Activated naive CD8-positive, alpha-beta T cell treated with anti-CD3 and anti-CD28 coated beads for 36 hours (primary cell): ENCODE measurements around the gene KIF22. TPM values are rescaled to one million over a fixed set of nuclear protein-coding genes. Genes with fewer than 3 reads are reported as not detected.
"Not testable (repeated sequence)": the region's sequence is repeated elsewhere in the genome, so short reads cannot be mapped to it uniquely, and the experiment has no call there.

Experiments
- DNase-seq: peaks from one replicate; pipeline ENCODE4 v3.0.0; 2021
- H3K27ac Mint-ChIP-seq: one replicate; pipeline ENCODE4 v1.8.0; 2022; ENCODE audit warnings: mild to moderate bottlenecking, moderate library complexity, mixed read lengths
- H3K27me3 Mint-ChIP-seq: one replicate; pipeline ENCODE4 v1.8.0; 2022; ENCODE audit warnings: mild to moderate bottlenecking, mixed read lengths
- H3K36me3 Mint-ChIP-seq: one replicate; pipeline ENCODE4 v1.8.0; 2021; ENCODE audit warnings: mild to moderate bottlenecking, mixed read lengths
- H3K4me1 Mint-ChIP-seq: one replicate; pipeline ENCODE4 v1.8.0; 2021; ENCODE audit warnings: mixed read lengths
- H3K4me3 Mint-ChIP-seq: one replicate; pipeline ENCODE4 v1.8.0; 2022; ENCODE audit warnings: mild to moderate bottlenecking, moderate library complexity, mixed read lengths
- H3K9me3 Mint-ChIP-seq: one replicate; pipeline ENCODE4 v1.8.0; 2022; ENCODE audit warnings: mixed read lengths
- total RNA-seq, 2 experiments: library from RNA; stranded (reverse); gene quantifications; one replicate each; pipeline ENCODE4 v1.2.3, GENCODE V29; 2021

The KIF22 gene
- total RNA-seq, 2 experiments from 2014 or later, result 145 to 150 TPM

DNA sequence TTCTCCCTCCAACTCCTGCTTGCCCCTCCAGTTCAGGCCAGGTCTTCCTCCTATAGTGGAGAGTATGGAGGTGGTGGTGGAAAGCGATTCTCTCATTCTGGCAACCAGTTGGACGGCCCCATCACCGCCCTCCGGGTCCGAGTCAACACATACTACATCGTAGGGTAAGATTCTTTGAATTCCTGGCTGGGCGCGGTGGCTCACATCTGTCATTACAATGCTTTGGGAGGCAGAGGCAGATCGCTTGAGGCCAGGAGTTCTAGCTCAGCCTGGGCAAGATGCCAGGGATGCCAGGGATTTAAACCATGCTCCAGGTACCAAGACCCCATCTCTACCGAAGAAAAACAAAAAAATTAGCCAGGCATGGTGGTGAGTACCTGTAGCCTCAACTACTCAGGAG, 11.1 kb upstream of the KIF22 start:
- no peak overlapping the region for H3K4me3 Mint-ChIP-seq
- no peak overlapping the region for H3K27ac Mint-ChIP-seq
- H3K36me3 Mint-ChIP-seq, result no peaks in the 10 kb centered on the region
- DNase-seq, result no peak
- H3K4me1 Mint-ChIP-seq, result peaks cover 27% of the 10 kb centered on the region
- H3K9me3 Mint-ChIP-seq, result peaks cover 5% of the 10 kb centered on the region
- no peaks in the 10 kb centered on the region for H3K27me3 Mint-ChIP-seq

- H3K4me3 Mint-ChIP-seq, DNase-seq, H3K27ac Mint-ChIP-seq, H3K27me3 Mint-ChIP-seq, H3K36me3 Mint-ChIP-seq, H3K9me3 Mint-ChIP-seq: not testable (repeated sequence)
- peaks cover 30% of the 10 kb centered on the region for H3K4me1 Mint-ChIP-seq
These were observed 7.2 kb upstream of the KIF22 start for GRCh38 chr16:29783094-29783953.

DNA sequence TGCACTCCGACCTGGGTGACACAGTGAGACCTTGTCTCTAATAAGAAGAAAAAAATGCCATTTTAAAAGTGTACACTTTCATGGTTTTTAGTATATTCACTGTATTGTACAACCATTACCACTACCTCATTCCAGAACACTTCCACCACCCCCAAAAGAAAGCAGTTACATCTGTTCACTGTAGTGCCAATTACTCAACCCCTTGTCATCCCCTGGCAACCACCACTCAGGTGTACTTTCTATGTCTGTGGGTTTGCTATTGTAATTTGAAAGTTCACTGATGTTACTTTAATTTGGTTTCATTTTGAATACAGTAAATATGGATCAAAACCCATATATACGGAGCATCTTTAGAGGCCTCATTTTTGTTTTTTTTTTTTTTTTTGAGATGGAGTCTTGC, 6.4 kb upstream of the KIF22 start:
- Mint-ChIP-seq H3K36me3 (no peaks in the 10 kb centered on the region), H3K4me3 (no peak overlapping the region), H3K9me3 (peaks cover 5% of the 10 kb centered on the region), H3K27ac (peak overlapping the region; percentile 11), H3K27me3 (no peaks in the 10 kb centered on the region), H3K4me1 (peaks cover 33% of the 10 kb centered on the region)
- DNase-seq, result peak; percentile 35

DNA sequence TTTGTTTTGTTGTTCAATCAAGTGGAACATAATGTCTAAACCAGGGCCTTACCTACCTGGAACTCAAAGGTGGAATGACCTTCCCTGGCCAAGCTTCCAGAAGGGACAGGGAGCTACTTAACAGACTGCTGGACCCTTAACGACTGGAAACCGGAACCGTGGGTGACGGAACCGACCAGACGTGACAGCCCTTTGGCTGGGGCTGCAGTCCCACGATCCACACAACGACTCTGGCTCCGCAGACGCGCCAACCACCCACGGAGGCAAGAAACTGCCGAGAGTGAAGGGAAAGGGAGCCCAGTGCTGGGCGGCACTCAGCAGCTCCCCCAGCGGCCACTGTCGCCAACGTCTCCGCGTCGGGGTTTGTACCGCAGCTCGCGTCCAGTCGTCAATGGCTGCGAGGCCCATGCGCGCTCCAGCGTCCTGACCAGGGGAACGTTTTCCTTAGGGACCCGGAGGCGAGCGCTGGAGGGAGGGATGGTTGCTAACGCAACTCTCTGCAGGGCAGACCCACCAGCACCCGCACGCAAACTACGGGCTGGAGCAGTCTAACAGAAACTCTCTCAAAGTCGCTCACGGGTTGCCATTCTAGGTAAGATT, 5.5 kb upstream of the KIF22 start:
- peak overlapping the region; percentile 40 for H3K4me3 Mint-ChIP-seq
- H3K4me1 Mint-ChIP-seq, result peaks cover 36% of the 10 kb centered on the region
- peak; percentile 72 for DNase-seq
- no peaks in the 10 kb centered on the region for H3K27me3 Mint-ChIP-seq
- H3K9me3 Mint-ChIP-seq, result peaks cover 5% of the 10 kb centered on the region
- H3K27ac Mint-ChIP-seq, result peak overlapping the region; percentile 42
- H3K36me3 Mint-ChIP-seq, result no peaks in the 10 kb centered on the region

DNA sequence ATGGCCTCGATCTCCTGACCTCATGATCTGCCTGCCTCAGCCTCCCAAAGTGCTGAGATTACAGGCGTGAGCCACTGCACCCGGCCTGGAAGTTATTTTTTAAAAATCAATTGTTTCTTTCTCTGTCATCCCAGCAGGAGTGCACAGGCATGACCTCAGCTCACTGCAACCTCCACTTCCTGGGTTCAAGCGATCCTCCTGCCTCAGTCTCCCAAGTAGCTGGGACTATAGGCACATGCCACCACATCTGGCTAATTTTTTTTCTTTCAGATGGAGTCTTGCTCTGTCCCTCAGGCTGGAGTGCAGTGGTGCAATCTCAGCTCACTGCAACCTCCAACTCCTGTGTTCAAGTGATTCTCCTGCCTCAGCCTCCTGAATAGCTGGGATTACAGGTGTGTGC, 3.4 kb upstream of the KIF22 start:
- H3K4me3 Mint-ChIP-seq, H3K27me3 Mint-ChIP-seq, DNase-seq, H3K27ac Mint-ChIP-seq, H3K9me3 Mint-ChIP-seq: not testable (repeated sequence)
- peaks cover 16% of the 10 kb centered on the region for H3K36me3 Mint-ChIP-seq
- H3K4me1 Mint-ChIP-seq, result peaks cover 37% of the 10 kb centered on the region

DNA sequence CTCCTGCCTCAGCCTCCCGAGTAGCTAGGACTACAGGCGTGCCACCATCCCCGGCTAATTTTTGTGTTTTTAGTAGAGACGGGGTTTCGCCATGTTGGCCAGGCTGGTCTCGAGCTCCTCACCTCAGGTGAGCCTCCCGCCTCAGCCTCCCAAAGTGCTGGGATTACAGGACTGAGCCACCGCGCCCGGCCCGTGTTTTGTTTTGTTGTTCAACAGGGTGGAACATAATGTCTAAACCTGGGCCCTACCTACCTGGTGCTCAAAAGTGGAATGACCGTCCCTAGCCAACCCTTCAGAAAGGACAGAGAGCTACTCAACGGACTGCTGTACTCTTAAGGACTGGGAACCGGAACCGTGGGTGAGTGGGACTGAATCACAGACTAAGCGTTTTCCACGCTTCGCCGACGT, 772 bp upstream of the KIF22 start:
- peaks cover 41% of the 10 kb centered on the region for H3K4me1 Mint-ChIP-seq
- no peak for DNase-seq
- H3K27ac Mint-ChIP-seq, result peak overlapping the region; percentile 98
- H3K4me3 Mint-ChIP-seq, result peak overlapping the region; percentile 90
- H3K27me3 Mint-ChIP-seq, result no peaks in the 10 kb centered on the region
- H3K9me3 Mint-ChIP-seq, result no peaks in the 10 kb centered on the region
- peaks cover 31% of the 10 kb centered on the region for H3K36me3 Mint-ChIP-seq

GRCh38 chr16:29790949-29791844, 646 bp downstream of the KIF22 start:
- H3K4me1 Mint-ChIP-seq, result peaks cover 32% of the 10 kb centered on the region

DNA sequence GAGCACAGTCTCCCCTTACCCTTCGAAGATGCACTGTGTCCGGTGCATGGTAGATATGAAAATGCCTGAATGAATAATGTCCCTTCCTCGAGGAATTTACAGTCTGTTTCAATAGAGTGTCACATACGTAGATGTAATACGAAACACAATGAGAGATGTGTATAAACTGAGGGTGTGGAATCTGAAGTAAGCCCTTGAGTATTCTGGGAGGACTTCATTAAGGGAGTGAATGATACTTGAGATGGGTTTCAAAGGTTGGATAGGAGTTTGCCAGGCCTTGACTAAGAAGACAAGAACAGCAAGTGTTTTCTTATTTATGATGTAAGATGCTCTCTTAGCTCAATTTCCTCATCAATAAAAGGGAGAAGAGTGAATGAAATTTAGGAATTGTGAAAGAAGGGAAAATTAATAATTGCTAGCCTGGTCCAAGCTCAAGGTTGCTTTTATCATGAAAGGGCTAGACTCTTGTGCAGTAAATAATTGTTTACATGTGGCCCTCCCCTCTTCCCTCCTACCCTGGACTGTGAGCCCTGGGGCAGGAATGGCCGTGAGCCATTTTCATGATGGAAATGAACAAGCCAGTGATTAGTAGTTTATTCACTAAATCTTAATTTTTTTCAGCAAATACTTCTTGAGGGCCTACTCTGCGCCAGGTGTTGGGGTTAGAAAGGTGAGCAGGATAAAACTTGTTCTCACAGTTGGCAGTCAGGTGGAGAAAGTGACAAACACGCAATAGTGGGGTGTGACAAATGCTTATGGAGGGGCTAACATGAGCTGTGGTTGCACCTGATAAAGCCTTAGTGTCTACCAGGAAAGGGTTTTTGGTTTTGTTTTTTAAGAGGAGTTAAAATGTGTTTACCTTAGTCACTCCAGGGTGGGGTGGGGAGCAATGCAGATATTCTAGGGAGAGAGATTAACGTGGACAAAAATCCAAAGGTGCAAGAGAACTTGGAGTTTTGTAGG, 1.6 kb downstream of the KIF22 start:
- Mint-ChIP-seq H3K36me3 (peaks cover 41% of the 10 kb centered on the region), H3K4me1 (peaks cover 31% of the 10 kb centered on the region), H3K27ac (peak overlapping the region; percentile 98), H3K4me3 (peak overlapping the region; percentile 90), H3K27me3 (no peaks in the 10 kb centered on the region), H3K9me3 (no peaks in the 10 kb centered on the region)
- DNase-seq, result no peak

More at GRCh38 chr16:29790949-29791844, 646 bp downstream of the KIF22 start:
- DNase-seq, result no peak
- H3K27me3 Mint-ChIP-seq, result no peaks in the 10 kb centered on the region
- H3K36me3 Mint-ChIP-seq, result peaks cover 37% of the 10 kb centered on the region
- peak overlapping the region; percentile 90 for H3K4me3 Mint-ChIP-seq
- peak overlapping the region; percentile 98 for H3K27ac Mint-ChIP-seq
- H3K9me3 Mint-ChIP-seq, result no peaks in the 10 kb centered on the region

DNA sequence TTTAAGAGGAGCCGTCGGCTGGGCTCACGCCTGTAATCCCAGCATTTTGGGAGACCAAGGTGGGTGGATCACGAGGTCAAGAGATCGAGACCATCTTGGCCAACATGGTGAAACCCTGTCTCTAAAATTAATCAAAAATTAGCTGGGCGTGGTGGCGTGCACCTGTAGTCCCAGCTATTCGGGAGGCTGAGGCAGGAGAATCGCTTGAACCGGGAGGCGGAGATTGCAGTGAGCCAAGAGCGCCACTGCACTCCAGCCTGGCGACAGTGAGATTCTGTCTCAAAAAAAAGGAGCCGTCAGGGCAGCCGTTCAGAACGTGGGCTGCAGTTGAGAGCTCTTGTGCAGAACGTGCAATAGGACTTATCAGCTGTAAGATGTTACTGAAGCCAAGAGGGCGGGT, 2.6 kb downstream of the KIF22 start:
- H3K27me3 Mint-ChIP-seq, H3K4me3 Mint-ChIP-seq, DNase-seq, H3K9me3 Mint-ChIP-seq, H3K27ac Mint-ChIP-seq: not testable (repeated sequence)
- peaks cover 31% of the 10 kb centered on the region for H3K4me1 Mint-ChIP-seq
- peaks cover 45% of the 10 kb centered on the region for H3K36me3 Mint-ChIP-seq

DNA sequence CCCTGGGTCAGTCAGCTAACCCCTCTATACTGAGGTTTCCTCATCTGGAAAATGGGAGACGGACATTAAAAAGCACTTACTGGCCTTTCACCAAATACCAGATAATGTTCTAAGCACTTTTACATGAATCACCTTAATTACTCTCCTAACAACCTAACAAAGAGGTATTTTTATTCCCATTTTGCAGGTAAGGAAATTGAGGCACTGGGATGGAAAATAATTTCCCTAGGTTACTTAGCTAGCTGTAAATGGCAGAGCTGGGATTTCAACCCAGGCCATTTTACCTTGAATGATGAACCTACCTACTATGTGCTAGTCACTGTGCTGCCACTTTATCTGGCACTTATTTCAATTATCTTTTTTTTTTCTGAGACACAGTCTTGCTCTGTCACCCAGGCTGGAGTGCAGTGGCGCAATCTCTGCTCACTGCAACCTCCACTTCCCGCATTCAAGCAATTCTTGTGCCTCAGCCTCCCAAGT, 3.7 kb downstream of the KIF22 start:
- Mint-ChIP-seq H3K27me3 (no peaks in the 10 kb centered on the region), H3K4me3 (no peak overlapping the region), H3K36me3 (peaks cover 45% of the 10 kb centered on the region), H3K9me3 (no peaks in the 10 kb centered on the region), H3K4me1 (peaks cover 27% of the 10 kb centered on the region), H3K27ac (no peak overlapping the region)
- no peak for DNase-seq

DNA sequence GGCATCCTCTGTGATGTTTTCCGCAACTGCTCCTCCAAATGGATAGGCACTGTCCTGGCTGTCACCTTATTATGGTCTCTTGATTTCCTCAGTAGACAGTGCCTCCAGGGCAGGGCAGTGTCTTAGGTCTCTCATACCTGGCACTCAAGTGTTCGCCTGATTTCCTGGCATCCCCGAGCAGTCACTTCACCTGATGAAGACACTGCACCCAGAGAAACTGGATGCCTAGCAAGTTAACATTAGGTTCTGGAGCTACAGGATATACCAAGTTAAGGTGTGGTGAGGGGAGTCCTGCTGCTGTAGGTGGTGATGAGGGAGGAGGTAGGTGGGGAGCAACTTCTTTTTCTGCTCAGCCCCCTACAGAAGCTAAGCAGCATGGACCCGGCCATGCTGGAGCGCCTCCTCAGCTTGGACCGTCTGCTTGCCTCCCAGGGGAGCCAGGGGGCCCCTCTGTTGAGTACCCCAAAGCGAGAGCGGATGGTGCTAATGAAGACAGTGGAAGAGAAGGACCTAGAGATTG, 11.9 kb downstream of the KIF22 start:
- Mint-ChIP-seq H3K27me3 (peaks cover 6% of the 10 kb centered on the region), H3K36me3 (peaks cover 31% of the 10 kb centered on the region), H3K4me1 (peaks cover 17% of the 10 kb centered on the region), H3K4me3 (no peak overlapping the region), H3K9me3 (no peaks in the 10 kb centered on the region), H3K27ac (no peak overlapping the region)
- no peak for DNase-seq

DNA sequence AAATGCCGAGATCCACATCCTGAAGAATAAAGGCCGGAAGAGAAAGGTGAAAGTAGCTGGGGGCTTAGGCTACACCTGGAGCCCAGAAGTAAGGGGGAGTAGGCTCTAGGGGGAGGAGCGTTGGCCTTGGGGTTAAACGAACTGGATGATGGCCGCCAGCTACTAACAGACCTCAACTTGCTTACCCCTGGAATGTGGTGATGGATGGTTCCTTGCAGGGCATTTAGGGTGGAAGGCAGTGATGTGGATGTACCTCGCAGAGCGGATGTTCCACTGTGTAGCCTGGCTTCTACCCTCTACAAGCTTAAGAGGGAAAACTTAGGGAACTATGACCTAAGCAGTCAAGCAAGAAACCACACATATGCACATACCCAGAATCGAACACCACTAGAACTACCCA, 13.5 kb downstream of the KIF22 start:
- H3K36me3 Mint-ChIP-seq, result peaks cover 42% of the 10 kb centered on the region
- peak overlapping the region; percentile 100 for H3K4me3 Mint-ChIP-seq

DNA sequence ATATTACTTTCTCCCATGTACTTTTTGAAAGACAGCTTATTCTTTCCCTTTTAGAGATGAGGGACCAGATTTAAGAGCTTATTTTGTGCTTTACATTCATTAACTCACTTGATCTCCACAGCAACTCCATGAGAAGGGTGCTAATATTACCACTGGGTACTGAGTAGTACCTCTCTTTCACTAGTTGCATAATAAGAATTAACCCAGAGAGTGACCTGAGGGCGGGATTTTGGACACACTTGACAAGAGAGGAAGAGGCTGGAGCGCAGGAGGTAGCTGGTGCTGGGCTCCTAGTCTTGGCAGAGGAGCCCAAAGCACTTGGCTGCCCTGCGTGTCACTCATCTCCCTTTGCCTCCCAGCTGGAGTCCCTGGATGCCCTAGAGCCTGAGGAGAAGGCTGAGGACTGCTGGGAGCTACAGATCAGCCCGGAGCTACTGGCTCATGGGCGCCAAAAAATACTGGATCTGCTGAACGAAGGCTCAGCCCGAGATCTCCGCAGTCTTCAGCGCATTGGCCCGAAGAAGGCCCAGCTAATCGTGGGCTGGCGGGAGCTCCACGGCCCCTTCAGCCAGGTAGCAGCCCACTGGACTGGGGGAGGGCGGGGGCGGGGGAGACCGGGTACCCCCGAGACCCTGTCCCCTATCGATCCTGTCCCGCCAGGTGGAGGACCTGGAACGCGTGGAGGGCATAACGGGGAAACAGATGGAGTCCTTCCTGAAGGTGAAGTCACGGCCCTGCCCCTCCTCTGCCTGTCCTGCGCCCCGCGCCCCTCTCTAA, 14.1 kb downstream of the KIF22 start:
- H3K36me3 Mint-ChIP-seq, result peaks cover 44% of the 10 kb centered on the region
- H3K27me3 Mint-ChIP-seq, result peaks cover 13% of the 10 kb centered on the region
- no peak for DNase-seq
- H3K9me3 Mint-ChIP-seq, result no peaks in the 10 kb centered on the region
- H3K4me3 Mint-ChIP-seq, result peak overlapping the region; percentile 100
- peaks cover 24% of the 10 kb centered on the region for H3K4me1 Mint-ChIP-seq
- H3K27ac Mint-ChIP-seq, result peak overlapping the region; percentile 99

More for the DNA sequence above, 13.5 kb downstream of the KIF22 start:
- Mint-ChIP-seq H3K4me1 (peaks cover 24% of the 10 kb centered on the region), H3K27me3 (peaks cover 13% of the 10 kb centered on the region), H3K27ac (peak overlapping the region; percentile 99), H3K9me3 (no peaks in the 10 kb centered on the region)
- no peak for DNase-seq
